ENCODE data around the gene DBH. TPM values are rescaled to one million over a fixed set of nuclear protein-coding genes. Genes with fewer than 3 reads are reported as not detected.

The DBH gene
- total and polyA plus RNA-seq, 10 of the 15 experiments (the other 5 are each of a cell fraction or from before 2014, with no cell fraction given) = not detected

DNA sequence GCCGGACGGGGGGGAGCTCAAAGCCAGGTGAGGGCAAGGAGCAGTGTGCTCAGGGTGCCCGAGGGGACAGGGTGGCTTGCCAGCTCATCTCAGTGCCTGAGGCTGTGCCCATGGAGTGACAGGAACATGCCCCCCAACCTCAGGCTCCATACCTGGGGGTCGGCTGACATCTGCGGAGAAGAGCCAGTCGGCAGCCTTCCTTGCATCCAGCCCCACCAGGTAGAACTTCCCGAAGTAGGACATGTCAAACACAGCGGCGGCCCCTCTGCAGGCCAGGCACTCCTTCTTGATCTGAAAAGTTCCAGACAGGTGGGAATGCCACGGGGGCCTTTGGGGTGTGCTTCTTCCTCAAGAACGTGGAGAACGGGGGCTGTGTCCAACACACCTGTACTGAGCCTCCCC lies 59.9 kb downstream of the DBH start:
- FAIRE-seq (no peak), ATAC-seq (no peak), DNase-seq (ENCODE audit: low read depth, low spot score) (no peak)
- H3K36me3 ChIP-seq (ENCODE audit: control insufficient read depth in 2 of 2, insufficient read depth in 2 of 2, low read length in 1 of 2) = no peaks in the 10 kb centered on the region
- H3K79me2 ChIP-seq (ENCODE audit: control insufficient read depth, insufficient read depth, low read length) = no peaks in the 10 kb centered on the region
- H3K4me2 ChIP-seq (ENCODE audit: control insufficient read depth, insufficient read depth) = no peak overlapping the region
- intact Hi-C loops (cut with micrococcal nuclease; ENCODE audit: unreplicated experiment) = no loop called here
- SMC1A ChIA-PET (ENCODE audit: uncharacterized antibody, unreplicated experiment) = no interaction called here
- no peak overlapping the region for H3K27ac ChIP-seq (ENCODE audit: control insufficient read depth, insufficient read depth)
- no peaks in the 10 kb centered on the region for H4K20me1 ChIP-seq (ENCODE audit: control insufficient read depth, insufficient read depth)
- WGBS (ENCODE audit: insufficient coverage, insufficient replicate concordance, low lambda C conversion rate, missing lambda C conversion rate) = 40% methylated on average over 10 of the region's 12 CpGs
- no peak overlapping the region for H3K9ac ChIP-seq (ENCODE audit: control insufficient read depth, insufficient read depth, low read length)
- in situ Hi-C loops (cut with MboI) = no loop called here
- no peaks in the 10 kb centered on the region for H3K4me1 ChIP-seq (ENCODE audit: control insufficient read depth, insufficient read depth, low read length)
- no TSS peak for BruUV-seq (replicated peaks)
- no peak overlapping the region for H3K4me3 ChIP-seq
- no peak overlapping the region for H2AFZ ChIP-seq (ENCODE audit: control insufficient read depth, low read depth, low read length)
- H3K27me3 ChIP-seq (replicated peaks in 1 of 2; ENCODE audit: control insufficient read depth in 2 of 2, insufficient read depth in 2 of 2, low read length in 1 of 2) = peaks cover 2 to 5% of the 10 kb centered on the region in 2 experiments
- CTCF ChIA-PET = no interaction called here
- POLR2A ChIA-PET = interaction anchor here (1.0 kb wide), 1 partner anchor 101 kb away, joined by 3 read pairs; no protein-coding TSS in a partner anchor
- RAD21 ChIA-PET (ENCODE audit: unreplicated experiment) = no interaction called here
- H3K9me3 ChIP-seq (replicated peaks; ENCODE audit: control insufficient read depth, insufficient read depth, low read length) = no peaks in the 10 kb centered on the region
- TF ChIP-seq BRCA1 (IDR thresholded peaks at IDR 0.05; ENCODE audit: low read depth, low read length) (no peak), JUNB (IDR thresholded peaks at IDR 0.05) (no peak), EP300 (IDR thresholded peaks at IDR 0.05; ENCODE audit: borderline replicate concordance in 1 of 2, control insufficient read depth in 1 of 2, low read depth in 2 of 2, low read length in 2 of 2) (no peak), NR2C1 (IDR thresholded peaks at IDR 0.05) (no peak), ZBTB11 (CRISPR knock-in tag; IDR thresholded peaks at IDR 0.05) (no peak), CEBPZ (IDR thresholded peaks at IDR 0.05; ENCODE audit: low read depth, low read length) (no peak), MXI1 (IDR thresholded peaks at IDR 0.05; ENCODE audit: low read depth, low read length) (no peak)
- TF ChIP-seq, protein P1, sequence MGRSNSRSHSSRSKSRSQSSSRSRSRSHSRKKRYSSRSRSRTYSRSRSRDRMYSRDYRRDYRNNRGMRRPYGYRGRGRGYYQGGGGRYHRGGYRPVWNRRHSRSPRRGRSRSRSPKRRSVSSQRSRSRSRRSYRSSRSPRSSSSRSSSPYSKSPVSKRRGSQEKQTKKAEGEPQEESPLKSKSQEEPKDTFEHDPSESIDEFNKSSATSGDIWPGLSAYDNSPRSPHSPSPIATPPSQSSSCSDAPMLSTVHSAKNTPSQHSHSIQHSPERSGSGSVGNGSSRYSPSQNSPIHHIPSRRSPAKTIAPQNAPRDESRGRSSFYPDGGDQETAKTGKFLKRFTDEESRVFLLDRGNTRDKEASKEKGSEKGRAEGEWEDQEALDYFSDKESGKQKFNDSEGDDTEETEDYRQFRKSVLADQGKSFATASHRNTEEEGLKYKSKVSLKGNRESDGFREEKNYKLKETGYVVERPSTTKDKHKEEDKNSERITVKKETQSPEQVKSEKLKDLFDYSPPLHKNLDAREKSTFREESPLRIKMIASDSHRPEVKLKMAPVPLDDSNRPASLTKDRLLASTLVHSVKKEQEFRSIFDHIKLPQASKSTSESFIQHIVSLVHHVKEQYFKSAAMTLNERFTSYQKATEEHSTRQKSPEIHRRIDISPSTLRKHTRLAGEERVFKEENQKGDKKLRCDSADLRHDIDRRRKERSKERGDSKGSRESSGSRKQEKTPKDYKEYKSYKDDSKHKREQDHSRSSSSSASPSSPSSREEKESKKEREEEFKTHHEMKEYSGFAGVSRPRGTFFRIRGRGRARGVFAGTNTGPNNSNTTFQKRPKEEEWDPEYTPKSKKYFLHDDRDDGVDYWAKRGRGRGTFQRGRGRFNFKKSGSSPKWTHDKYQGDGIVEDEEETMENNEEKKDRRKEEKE (IDR thresholded peaks at IDR 0.05) = no peak
- TF ChIP-seq, protein P2, sequence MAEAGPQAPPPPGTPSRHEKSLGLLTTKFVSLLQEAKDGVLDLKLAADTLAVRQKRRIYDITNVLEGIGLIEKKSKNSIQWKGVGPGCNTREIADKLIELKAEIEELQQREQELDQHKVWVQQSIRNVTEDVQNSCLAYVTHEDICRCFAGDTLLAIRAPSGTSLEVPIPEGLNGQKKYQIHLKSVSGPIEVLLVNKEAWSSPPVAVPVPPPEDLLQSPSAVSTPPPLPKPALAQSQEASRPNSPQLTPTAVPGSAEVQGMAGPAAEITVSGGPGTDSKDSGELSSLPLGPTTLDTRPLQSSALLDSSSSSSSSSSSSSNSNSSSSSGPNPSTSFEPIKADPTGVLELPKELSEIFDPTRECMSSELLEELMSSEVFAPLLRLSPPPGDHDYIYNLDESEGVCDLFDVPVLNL (IDR thresholded peaks at IDR 0.05; ENCODE audit: low read depth, low read length) = no peak
- TF ChIP-seq, protein P3, sequence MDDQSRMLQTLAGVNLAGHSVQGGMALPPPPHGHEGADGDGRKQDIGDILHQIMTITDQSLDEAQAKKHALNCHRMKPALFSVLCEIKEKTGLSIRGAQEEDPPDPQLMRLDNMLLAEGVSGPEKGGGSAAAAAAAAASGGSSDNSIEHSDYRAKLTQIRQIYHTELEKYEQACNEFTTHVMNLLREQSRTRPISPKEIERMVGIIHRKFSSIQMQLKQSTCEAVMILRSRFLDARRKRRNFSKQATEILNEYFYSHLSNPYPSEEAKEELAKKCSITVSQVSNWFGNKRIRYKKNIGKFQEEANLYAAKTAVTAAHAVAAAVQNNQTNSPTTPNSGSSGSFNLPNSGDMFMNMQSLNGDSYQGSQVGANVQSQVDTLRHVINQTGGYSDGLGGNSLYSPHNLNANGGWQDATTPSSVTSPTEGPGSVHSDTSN (IDR thresholded peaks at IDR 0.05; ENCODE audit: insufficient replicate concordance, low read depth, low read length) = no peak
